WTC11 (cell line): Measurements from ENCODE around the gene MYCBPAP. TPM values are rescaled to one million over a fixed set of nuclear protein-coding genes. Genes with fewer than 3 reads are reported as not detected.

ENCODE experiments used
- ATAC-seq: fragments of 200-7000 bp; cut with Tn5 transposase; 2 replicates; pipeline ENCODE4 v1.10.0; 2021; ENCODE audit warnings: mild to moderate bottlenecking, moderate library complexity
- CTCF ChIA-PET: fragments of 300-600 bp; sonication (Branson Sonifier 250); formaldehyde crosslinking; loops from one replicate; lab custom pipeline; 2021; ENCODE audit warnings: antibody characterized with exemption; lab: Charles Lee
- POLR2A ChIA-PET: fragments of 350-600 bp; sonication (Branson Sonifier 250); formaldehyde crosslinking; loops from one replicate; lab custom pipeline; 2021; ENCODE audit warnings: antibody characterized with exemption; lab: Charles Lee
- DNase-seq: peaks from one replicate; pipeline ENCODE4 v3.0.0; 2021; ENCODE audit warnings: low spot score
- H3K27ac Mint-ChIP-seq: 2 replicates; pipeline ENCODE4 v1.8.0; 2021; ENCODE audit warnings: mixed read lengths
- H3K27me3 Mint-ChIP-seq: 2 replicates; pipeline ENCODE4 v1.8.0; 2021; ENCODE audit warnings: low read depth, mild to moderate bottlenecking, moderate library complexity, mixed read lengths
- H3K36me3 Mint-ChIP-seq: 2 replicates; pipeline ENCODE4 v1.8.0; 2021; ENCODE audit warnings: mixed read lengths
- H3K4me1 Mint-ChIP-seq: 2 replicates; pipeline ENCODE4 v1.8.0; 2022; ENCODE audit warnings: mixed read lengths
- H3K4me3 Mint-ChIP-seq: 2 replicates; pipeline ENCODE4 v1.8.0; 2021; ENCODE audit warnings: mild to moderate bottlenecking, moderate library complexity, mixed read lengths
- H3K9me3 Mint-ChIP-seq: 2 replicates; pipeline ENCODE4 v1.8.0; 2021; ENCODE audit warnings: mixed read lengths
- ATF1 ChIP-seq: sonication (generic); formaldehyde crosslinking; IDR thresholded peaks from 2 replicates; pipeline ENCODE4 v1.8.1; 2023; ENCODE audit warnings: mild to moderate bottlenecking, moderate library complexity, missing genetic modification reagents
- ESRRA ChIP-seq: sonication (generic); formaldehyde crosslinking; IDR thresholded peaks from 2 replicates; pipeline ENCODE4 v1.8.1; 2022; ENCODE audit warnings: mild to moderate bottlenecking, missing genetic modification reagents, borderline replicate concordance
- ETV6 ChIP-seq: sonication (generic); formaldehyde crosslinking; IDR thresholded peaks from 2 replicates; pipeline ENCODE4 v1.8.1; 2022; ENCODE audit warnings: mild to moderate bottlenecking, missing genetic modification reagents
- FOXK1 ChIP-seq: sonication (generic); formaldehyde crosslinking; IDR thresholded peaks from 2 replicates; pipeline ENCODE4 v1.8.0; 2022; ENCODE audit warnings: mild to moderate bottlenecking, moderate library complexity, missing genetic modification reagents
- GTF2I ChIP-seq: fragments of 250-450 bp; sonication (Bioruptor Pico); conservative IDR thresholded peaks from 2 replicates; pipeline ENCODE4 v1.4.0; 2021; ENCODE audit warnings: mild to moderate bottlenecking
- KAT7 ChIP-seq: sonication (generic); formaldehyde crosslinking; IDR thresholded peaks from 2 replicates; pipeline ENCODE4 v1.8.1; 2023; ENCODE audit warnings: missing genetic modification reagents, mild to moderate bottlenecking, borderline replicate concordance
- NFATC4 ChIP-seq: fragments of 250-450 bp; sonication (Bioruptor Pico); IDR thresholded peaks from 2 replicates; pipeline ENCODE4 v1.9.0; 2021; ENCODE audit warnings: mild to moderate bottlenecking
- NFE2L1 ChIP-seq: sonication (generic); formaldehyde crosslinking; IDR thresholded peaks from 2 replicates; pipeline ENCODE4 v1.8.1; 2023; ENCODE audit warnings: missing genetic modification reagents
- NR1H2 ChIP-seq: sonication (generic); formaldehyde crosslinking; IDR thresholded peaks from 2 replicates; pipeline ENCODE4 v1.9.0; 2021; ENCODE audit warnings: mild to moderate bottlenecking, moderate library complexity, missing genetic modification reagents
- NR2C2 ChIP-seq: sonication (generic); formaldehyde crosslinking; IDR thresholded peaks from 2 replicates; pipeline ENCODE4 v1.8.0; 2022; ENCODE audit warnings: mild to moderate bottlenecking, missing genetic modification reagents
- NR3C1 ChIP-seq: sonication (generic); formaldehyde crosslinking; conservative IDR thresholded peaks from 2 replicates; pipeline ENCODE4 v1.8.1; 2023; ENCODE audit warnings: low read depth, mild to moderate bottlenecking, missing genetic modification reagents
- SP1 ChIP-seq: sonication (generic); formaldehyde crosslinking; conservative IDR thresholded peaks from 2 replicates; pipeline ENCODE4 v1.8.1; 2022; ENCODE audit warnings: missing genetic modification reagents
- TEAD1 ChIP-seq: sonication (generic); formaldehyde crosslinking; IDR thresholded peaks from 2 replicates; pipeline ENCODE4 v1.8.0; 2022; ENCODE audit warnings: mild to moderate bottlenecking, missing genetic modification reagents
- ZBTB21 ChIP-seq: sonication (generic); formaldehyde crosslinking; IDR thresholded peaks from 2 replicates; pipeline ENCODE4 v1.8.1; 2023; ENCODE audit warnings: mild to moderate bottlenecking, missing genetic modification reagents, borderline replicate concordance
- ZNF232 ChIP-seq: sonication (generic); formaldehyde crosslinking; IDR thresholded peaks from 2 replicates; pipeline ENCODE4 v1.8.0; 2022; ENCODE audit warnings: mild to moderate bottlenecking, missing genetic modification reagents
- total RNA-seq: library from RNA; stranded (reverse); gene quantifications from 3 replicates; pipeline ENCODE4 v1.2.3, GENCODE V29; 2021
- TF ChIP-seq, protein P1 (sequence below): sonication (generic); formaldehyde crosslinking; IDR thresholded peaks from 2 replicates; pipeline ENCODE4 v1.8.0; 2022; ENCODE audit warnings: mild to moderate bottlenecking, missing genetic modification reagents
- TF ChIP-seq, protein P2 (sequence below): fragments of 250-450 bp; sonication (Bioruptor Pico); IDR thresholded peaks from 2 replicates; pipeline ENCODE4 v1.9.0; 2021; ENCODE audit warnings: moderate library complexity, mild to moderate bottlenecking, inconsistent platforms, borderline replicate concordance
- TF ChIP-seq, protein P3 (sequence below): sonication (generic); formaldehyde crosslinking; IDR thresholded peaks from 2 replicates; pipeline ENCODE4 v1.8.1; 2023; ENCODE audit warnings: mild to moderate bottlenecking, missing genetic modification reagents
- TF ChIP-seq, protein P4 (sequence below): fragments of 250-450 bp; sonication (Bioruptor Pico); IDR thresholded peaks from 2 replicates; pipeline ENCODE4 v1.8.0; 2021; ENCODE audit warnings: mild to moderate bottlenecking
- TF ChIP-seq, protein P5 (sequence below): sonication (generic); formaldehyde crosslinking; IDR thresholded peaks from 2 replicates; pipeline ENCODE4 v1.8.1; 2022; ENCODE audit warnings: low read depth, mild to moderate bottlenecking, moderate library complexity, missing genetic modification reagents, borderline replicate concordance
- TF ChIP-seq, protein P6 (sequence below): sonication (generic); formaldehyde crosslinking; IDR thresholded peaks from 2 replicates; pipeline ENCODE4 v1.8.0; 2023; ENCODE audit warnings: mild to moderate bottlenecking, missing genetic modification reagents
- TF ChIP-seq, protein P7 (sequence below): fragments of 250-450 bp; sonication (Bioruptor Pico); IDR thresholded peaks from 2 replicates; pipeline ENCODE4 v1.9.0; 2021; ENCODE audit warnings: mild to moderate bottlenecking

MYCBPAP gene
- total RNA-seq, 1 experiment from 2014 or later: 5.7 TPM

DNA sequence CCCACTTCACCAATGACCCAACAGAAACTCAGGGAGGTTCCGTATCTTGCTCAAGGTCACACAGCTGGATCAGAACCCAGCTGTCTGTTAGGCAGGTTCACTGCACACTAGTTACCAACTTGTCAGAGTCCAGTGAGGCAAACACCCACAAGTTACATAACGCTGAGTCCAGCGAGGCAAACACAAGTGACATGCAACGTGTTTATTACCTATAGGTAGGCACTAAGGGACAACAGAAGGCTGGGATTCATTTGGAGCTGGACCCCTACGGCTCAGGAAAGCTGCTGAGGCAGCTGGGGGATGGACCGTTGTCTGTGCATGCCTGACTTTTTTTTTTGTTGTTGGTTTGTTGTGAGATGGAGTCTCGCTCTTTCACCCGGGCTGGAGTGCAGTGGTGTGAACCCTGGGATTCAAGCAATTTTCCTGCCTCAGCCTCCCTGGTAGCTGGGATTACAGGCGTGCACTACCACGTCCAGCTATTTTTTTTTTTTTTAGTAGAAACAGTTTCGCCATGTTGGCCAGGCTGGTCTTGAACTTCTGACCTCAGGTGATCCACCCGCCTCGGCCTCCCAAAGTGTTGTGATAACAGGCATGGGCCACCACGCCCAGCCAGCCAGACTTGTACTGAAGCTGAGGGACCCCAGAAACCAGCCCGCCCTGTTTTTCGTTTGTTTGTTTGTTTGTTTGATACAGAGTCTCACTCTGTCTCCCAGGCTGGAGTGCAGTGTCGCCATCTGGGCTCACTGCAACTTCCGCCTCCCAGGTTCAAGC, 31.5 kb upstream of the MYCBPAP start (continued):
- TF ChIP-seq, protein P1, sequence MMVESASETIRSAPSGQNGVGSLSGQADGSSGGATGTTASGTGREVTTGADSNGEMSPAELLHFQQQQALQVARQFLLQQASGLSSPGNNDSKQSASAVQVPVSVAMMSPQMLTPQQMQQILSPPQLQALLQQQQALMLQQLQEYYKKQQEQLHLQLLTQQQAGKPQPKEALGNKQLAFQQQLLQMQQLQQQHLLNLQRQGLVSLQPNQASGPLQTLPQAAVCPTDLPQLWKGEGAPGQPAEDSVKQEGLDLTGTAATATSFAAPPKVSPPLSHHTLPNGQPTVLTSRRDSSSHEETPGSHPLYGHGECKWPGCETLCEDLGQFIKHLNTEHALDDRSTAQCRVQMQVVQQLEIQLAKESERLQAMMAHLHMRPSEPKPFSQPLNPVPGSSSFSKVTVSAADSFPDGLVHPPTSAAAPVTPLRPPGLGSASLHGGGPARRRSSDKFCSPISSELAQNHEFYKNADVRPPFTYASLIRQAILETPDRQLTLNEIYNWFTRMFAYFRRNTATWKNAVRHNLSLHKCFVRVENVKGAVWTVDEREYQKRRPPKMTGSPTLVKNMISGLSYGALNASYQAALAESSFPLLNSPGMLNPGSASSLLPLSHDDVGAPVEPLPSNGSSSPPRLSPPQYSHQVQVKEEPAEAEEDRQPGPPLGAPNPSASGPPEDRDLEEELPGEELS: no peak
- TF ChIP-seq NR3C1 (no peak), ESRRA (CRISPR knock-in tag) (no peak), TEAD1 (CRISPR knock-in tag) (no peak), NR2C2 (CRISPR knock-in tag) (no peak), SP1 (CRISPR knock-in tag) (no peak), ATF1 (CRISPR knock-in tag) (no peak), KAT7 (CRISPR knock-in tag) (no peak), NFE2L1 (CRISPR knock-in tag) (no peak)
- TF ChIP-seq, protein P2, sequence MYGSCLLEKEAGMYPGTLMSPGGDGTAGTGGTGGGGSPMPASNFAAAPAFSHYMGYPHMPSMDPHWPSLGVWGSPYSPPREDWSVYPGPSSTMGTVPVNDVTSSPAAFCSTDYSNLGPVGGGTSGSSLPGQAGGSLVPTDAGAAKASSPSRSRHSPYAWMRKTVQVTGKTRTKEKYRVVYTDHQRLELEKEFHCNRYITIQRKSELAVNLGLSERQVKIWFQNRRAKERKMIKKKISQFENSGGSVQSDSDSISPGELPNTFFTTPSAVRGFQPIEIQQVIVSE: no peak

DNA sequence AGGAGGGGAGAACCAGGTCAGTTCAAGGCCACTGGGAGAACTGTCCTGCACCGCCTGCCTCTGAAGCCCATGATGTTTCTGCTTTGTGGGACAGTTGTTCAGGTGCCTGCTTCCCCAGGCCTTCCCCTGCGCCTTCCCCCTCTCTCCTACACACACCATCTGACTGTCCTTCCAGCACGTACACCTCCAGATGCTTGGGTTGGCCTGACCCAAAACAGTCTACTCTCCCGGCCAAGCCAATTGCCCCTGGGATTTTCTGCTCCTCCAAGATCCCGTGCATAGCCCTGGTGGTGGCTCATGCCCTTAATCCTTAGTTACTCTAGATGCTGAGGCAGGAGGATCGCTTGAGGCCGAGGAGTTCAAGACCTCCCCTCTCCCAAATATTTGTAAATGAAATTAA, 30.3 kb upstream of the MYCBPAP start:
- Mint-ChIP-seq H3K4me1 (peaks cover 14% of the 10 kb centered on the region), H3K36me3 (peaks cover 5% of the 10 kb centered on the region), H3K27ac (no peak overlapping the region; the same call in 1 of the 2 replicates), H3K27me3 (peaks cover 20% of the 10 kb centered on the region), H3K9me3 (no peaks in the 10 kb centered on the region), H3K4me3 (peak overlapping the region; percentile 70)
- ATAC-seq (no peak), DNase-seq (no peak)
- ChIA-PET CTCF (interaction anchor here (0.6 to 2.8 kb wide), 13 partner anchors 12 to 357 kb away, joined by 3 to 42 read pairs (median 4); partner anchors contain the start of genes CACNA1G and LRRC59), POLR2A (interaction anchor here (0.6 kb wide), 1 partner anchor 81 kb away, joined by 3 read pairs; the partner anchor contains the start of gene LRRC59)
- TF ChIP-seq FOXK1 (no peak), ZNF232 (CRISPR knock-in tag) (no peak), ETV6 (CRISPR knock-in tag) (no peak), NR3C1 (no peak), GTF2I (CRISPR knock-in tag) (no peak), NFE2L1 (CRISPR knock-in tag) (no peak), ZBTB21 (CRISPR knock-in tag) (no peak), ESRRA (CRISPR knock-in tag) (no peak), NR1H2 (CRISPR knock-in tag) (no peak), ATF1 (CRISPR knock-in tag) (no peak), NFATC4 (no peak)
- TF ChIP-seq, protein P3, sequence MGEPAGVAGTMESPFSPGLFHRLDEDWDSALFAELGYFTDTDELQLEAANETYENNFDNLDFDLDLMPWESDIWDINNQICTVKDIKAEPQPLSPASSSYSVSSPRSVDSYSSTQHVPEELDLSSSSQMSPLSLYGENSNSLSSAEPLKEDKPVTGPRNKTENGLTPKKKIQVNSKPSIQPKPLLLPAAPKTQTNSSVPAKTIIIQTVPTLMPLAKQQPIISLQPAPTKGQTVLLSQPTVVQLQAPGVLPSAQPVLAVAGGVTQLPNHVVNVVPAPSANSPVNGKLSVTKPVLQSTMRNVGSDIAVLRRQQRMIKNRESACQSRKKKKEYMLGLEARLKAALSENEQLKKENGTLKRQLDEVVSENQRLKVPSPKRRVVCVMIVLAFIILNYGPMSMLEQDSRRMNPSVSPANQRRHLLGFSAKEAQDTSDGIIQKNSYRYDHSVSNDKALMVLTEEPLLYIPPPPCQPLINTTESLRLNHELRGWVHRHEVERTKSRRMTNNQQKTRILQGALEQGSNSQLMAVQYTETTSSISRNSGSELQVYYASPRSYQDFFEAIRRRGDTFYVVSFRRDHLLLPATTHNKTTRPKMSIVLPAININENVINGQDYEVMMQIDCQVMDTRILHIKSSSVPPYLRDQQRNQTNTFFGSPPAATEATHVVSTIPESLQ (CRISPR knock-in tag): no peak
- TF ChIP-seq, protein P4, sequence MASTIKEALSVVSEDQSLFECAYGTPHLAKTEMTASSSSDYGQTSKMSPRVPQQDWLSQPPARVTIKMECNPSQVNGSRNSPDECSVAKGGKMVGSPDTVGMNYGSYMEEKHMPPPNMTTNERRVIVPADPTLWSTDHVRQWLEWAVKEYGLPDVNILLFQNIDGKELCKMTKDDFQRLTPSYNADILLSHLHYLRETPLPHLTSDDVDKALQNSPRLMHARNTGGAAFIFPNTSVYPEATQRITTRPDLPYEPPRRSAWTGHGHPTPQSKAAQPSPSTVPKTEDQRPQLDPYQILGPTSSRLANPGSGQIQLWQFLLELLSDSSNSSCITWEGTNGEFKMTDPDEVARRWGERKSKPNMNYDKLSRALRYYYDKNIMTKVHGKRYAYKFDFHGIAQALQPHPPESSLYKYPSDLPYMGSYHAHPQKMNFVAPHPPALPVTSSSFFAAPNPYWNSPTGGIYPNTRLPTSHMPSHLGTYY: no peak
- TF ChIP-seq, protein P5, sequence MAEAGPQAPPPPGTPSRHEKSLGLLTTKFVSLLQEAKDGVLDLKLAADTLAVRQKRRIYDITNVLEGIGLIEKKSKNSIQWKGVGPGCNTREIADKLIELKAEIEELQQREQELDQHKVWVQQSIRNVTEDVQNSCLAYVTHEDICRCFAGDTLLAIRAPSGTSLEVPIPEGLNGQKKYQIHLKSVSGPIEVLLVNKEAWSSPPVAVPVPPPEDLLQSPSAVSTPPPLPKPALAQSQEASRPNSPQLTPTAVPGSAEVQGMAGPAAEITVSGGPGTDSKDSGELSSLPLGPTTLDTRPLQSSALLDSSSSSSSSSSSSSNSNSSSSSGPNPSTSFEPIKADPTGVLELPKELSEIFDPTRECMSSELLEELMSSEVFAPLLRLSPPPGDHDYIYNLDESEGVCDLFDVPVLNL (CRISPR knock-in tag): no peak
- TF ChIP-seq, protein P6, sequence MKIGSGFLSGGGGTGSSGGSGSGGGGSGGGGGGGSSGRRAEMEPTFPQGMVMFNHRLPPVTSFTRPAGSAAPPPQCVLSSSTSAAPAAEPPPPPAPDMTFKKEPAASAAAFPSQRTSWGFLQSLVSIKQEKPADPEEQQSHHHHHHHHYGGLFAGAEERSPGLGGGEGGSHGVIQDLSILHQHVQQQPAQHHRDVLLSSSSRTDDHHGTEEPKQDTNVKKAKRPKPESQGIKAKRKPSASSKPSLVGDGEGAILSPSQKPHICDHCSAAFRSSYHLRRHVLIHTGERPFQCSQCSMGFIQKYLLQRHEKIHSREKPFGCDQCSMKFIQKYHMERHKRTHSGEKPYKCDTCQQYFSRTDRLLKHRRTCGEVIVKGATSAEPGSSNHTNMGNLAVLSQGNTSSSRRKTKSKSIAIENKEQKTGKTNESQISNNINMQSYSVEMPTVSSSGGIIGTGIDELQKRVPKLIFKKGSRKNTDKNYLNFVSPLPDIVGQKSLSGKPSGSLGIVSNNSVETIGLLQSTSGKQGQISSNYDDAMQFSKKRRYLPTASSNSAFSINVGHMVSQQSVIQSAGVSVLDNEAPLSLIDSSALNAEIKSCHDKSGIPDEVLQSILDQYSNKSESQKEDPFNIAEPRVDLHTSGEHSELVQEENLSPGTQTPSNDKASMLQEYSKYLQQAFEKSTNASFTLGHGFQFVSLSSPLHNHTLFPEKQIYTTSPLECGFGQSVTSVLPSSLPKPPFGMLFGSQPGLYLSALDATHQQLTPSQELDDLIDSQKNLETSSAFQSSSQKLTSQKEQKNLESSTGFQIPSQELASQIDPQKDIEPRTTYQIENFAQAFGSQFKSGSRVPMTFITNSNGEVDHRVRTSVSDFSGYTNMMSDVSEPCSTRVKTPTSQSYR: no peak
- TF ChIP-seq, protein P7, sequence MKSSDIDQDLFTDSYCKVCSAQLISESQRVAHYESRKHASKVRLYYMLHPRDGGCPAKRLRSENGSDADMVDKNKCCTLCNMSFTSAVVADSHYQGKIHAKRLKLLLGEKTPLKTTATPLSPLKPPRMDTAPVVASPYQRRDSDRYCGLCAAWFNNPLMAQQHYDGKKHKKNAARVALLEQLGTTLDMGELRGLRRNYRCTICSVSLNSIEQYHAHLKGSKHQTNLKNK: no peak
